IPS DF 4.7 (cell line): Measurements from ENCODE around the gene SERPINA6.
"Not testable (repeated sequence)": the region's sequence is repeated elsewhere in the genome, so short reads cannot be mapped to it uniquely, and the experiment has no call there.

Source experiments
- DNase-seq: peaks from one replicate; pipeline ENCODE4 v3.0.0-alpha.2; 2013; ENCODE audit warnings: low spot score; ENCODE audit errors: extremely low read depth

Gene SERPINA6

GRCh38 chr14:94322648-94323570 lies at the start of gene SERPINA6:
SERPINA6 (minus strand) TSS chr14:94323336; CDS start chr14:94314648, 8,688 bp downstream.
- no peak for DNase-seq

GRCh38 chr14:94372021-94372605 lies 49.0 kb upstream of the SERPINA6 start:
- DNase-seq: peak; percentile 14

GRCh38 chr14:94370524-94370910 lies 47.4 kb upstream of the SERPINA6 start:
- DNase-seq: no peak

GRCh38 chr14:94369766-94370523 lies 46.8 kb upstream of the SERPINA6 start:
- not testable (repeated sequence) for DNase-seq

GRCh38 chr14:94368956-94369355 lies 45.8 kb upstream of the SERPINA6 start:
- DNase-seq: no peak

GRCh38 chr14:94368243-94368590 lies 45.1 kb upstream of the SERPINA6 start:
- DNase-seq: no peak

GRCh38 chr14:94367347-94368242 lies 44.5 kb upstream of the SERPINA6 start:
- no peak for DNase-seq

- DNase-seq: no peak
These were observed 43.2 kb upstream of the SERPINA6 start, which contains the start of gene SERPINA2 for GRCh38 chr14:94366146-94366915. SERPINA2 (minus strand) TSS chr14:94366698.

GRCh38 chr14:94365624-94366023 lies 42.5 kb upstream of the SERPINA6 start:
- DNase-seq: no peak

GRCh38 chr14:94364964-94365363 lies 41.8 kb upstream of the SERPINA6 start:
- no peak for DNase-seq

- DNase-seq: no peak
These were observed 40.9 kb upstream of the SERPINA6 start for GRCh38 chr14:94364037-94364436.

GRCh38 chr14:94363151-94363624 lies 40.1 kb upstream of the SERPINA6 start:
- no peak for DNase-seq

- DNase-seq: no peak
These were observed 39.5 kb upstream of the SERPINA6 start for GRCh38 chr14:94362614-94363133.

GRCh38 chr14:94361682-94362081 lies 38.5 kb upstream of the SERPINA6 start:
- no peak for DNase-seq

- no peak for DNase-seq
These were observed 37.9 kb upstream of the SERPINA6 start for GRCh38 chr14:94360945-94361565.

GRCh38 chr14:94357166-94357565 lies 34.0 kb upstream of the SERPINA6 start:
- DNase-seq: no peak

GRCh38 chr14:94356379-94357056 lies 33.4 kb upstream of the SERPINA6 start:
- DNase-seq: no peak

GRCh38 chr14:94355191-94355794 lies 32.2 kb upstream of the SERPINA6 start:
- DNase-seq: peak; percentile 14
